NT2/D1 (cell line): ENCODE data around the gene NDUFA11.

Experiments used
- DNase-seq: peaks from one replicate; pipeline ENCODE4 v3.0.0-alpha.2; 2011; ENCODE audit warnings: low read depth, low spot score
- H3K27me3 ChIP-seq: 2 replicates; pipeline ENCODE4 v1.6.0; 2011; ENCODE audit warnings: mild to moderate bottlenecking; ENCODE audit not compliant: insufficient read length, insufficient read depth
- H3K36me3 ChIP-seq: 2 replicates; pipeline ENCODE4 v1.6.1; 2011; ENCODE audit warnings: mild to moderate bottlenecking, low read length, mixed read lengths; ENCODE audit not compliant: insufficient read depth, insufficient read length
- H3K4me1 ChIP-seq: 2 replicates; pipeline ENCODE4 v1.5.1; 2011; ENCODE audit not compliant: insufficient read depth, insufficient read length
- H3K4me3 ChIP-seq: 2 replicates; pipeline ENCODE4 v1.5.1; 2011; ENCODE audit warnings: low read depth; ENCODE audit not compliant: insufficient read length
- H3K9ac ChIP-seq: 2 replicates; pipeline ENCODE4 v1.6.0; 2011; ENCODE audit warnings: low read depth; ENCODE audit not compliant: insufficient read length
- H3K9me3 ChIP-seq: 2 replicates; pipeline ENCODE4 v1.5.1; 2011; ENCODE audit warnings: mild to moderate bottlenecking, low read length; ENCODE audit not compliant: insufficient read depth
- SUZ12 ChIP-seq: IDR thresholded peaks from 2 replicates; pipeline ENCODE4 v1.6.1; 2011; ENCODE audit not compliant: insufficient read length, insufficient read depth; ENCODE audit errors: extremely low read depth
- YY1 ChIP-seq: IDR thresholded peaks from 2 replicates; pipeline ENCODE4 v1.6.1; 2011; ENCODE audit not compliant: insufficient read length, insufficient read depth
- ZNF274 ChIP-seq: IDR thresholded peaks from 2 replicates; pipeline ENCODE4 v1.6.1; 2011; ENCODE audit warnings: mild to moderate bottlenecking, low read depth, low read length

NDUFA11 gene

DNA sequence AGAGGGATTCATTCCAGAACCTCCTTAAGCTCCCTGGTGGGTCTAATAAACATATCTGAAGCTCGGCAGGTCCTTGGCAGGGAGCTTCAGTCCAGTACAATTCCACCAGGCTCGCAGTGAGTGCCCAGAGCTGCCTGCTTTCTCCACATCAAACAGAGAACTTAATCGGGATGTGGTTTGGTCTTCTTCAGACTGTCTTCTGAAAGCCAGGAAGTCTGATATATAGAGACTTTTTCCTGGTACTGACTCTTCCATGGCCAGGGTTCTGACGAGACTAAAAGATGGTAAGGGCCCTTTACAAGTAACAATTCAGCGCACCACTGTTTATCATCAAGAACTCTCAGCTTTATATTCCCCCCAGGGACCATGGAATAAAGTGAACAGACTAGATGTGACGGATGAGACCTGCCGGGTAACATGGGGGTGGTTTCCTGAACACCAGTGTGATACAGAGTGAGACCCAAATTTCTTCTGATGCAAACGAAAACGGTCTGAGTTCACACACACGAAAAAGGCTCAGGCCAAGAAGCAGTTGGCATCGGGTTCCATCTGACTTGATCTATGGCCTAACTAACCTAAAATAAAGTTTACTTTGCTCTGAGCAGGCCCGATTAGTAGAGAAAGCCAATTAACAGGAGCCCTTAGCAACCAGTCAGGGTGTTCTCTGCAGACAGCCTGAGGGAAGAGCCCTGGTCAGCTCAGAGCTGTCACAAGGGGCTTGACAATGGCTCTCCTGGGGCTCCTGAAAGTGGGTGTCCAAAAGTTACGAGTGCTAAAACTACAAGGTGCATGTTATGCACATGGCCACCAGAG is 45.4 kb upstream of the NDUFA11 start:
- no peak overlapping the region for H3K4me3 ChIP-seq
- peaks cover 51% of the 10 kb centered on the region for H3K36me3 ChIP-seq

DNA sequence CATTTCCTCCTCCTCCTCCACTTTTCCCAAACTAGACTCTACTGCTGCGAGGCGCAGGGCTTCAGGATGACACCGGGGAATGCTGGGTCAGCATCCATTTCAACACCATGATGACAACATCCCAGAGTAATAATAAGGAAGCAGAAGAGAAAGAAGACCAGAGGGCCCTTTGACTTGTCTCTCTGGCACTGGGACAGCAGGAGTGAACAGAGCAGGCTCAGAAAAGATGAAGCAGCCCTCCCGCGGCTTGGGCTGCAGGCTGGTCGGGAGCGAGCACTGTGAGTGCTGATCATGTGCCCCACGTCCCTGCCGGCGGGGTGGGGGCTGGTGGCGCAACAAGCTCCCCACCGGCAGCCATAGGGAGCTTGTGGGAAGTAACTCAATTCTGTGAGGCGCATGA is 43.8 kb upstream of the NDUFA11 start:
- no peak for DNase-seq
- Histone ChIP-seq H3K4me3 (no peak overlapping the region), H3K9me3 (no peaks in the 10 kb centered on the region), H3K27me3 (no peaks in the 10 kb centered on the region), H3K4me1 (peaks cover 18% of the 10 kb centered on the region), H3K9ac (no peak overlapping the region), H3K36me3 (peaks cover 58% of the 10 kb centered on the region)
- TF ChIP-seq YY1, result no peak
- TF ChIP-seq SUZ12, result no peak
- TF ChIP-seq ZNF274, result no peak

More for the DNA sequence above, 45.4 kb upstream of the NDUFA11 start:
- no peaks in the 10 kb centered on the region for H3K27me3 ChIP-seq
- DNase-seq, result no peak
- H3K9me3 ChIP-seq, result no peaks in the 10 kb centered on the region
- no peak overlapping the region for H3K9ac ChIP-seq
- TF ChIP-seq ZNF274 (no peak), YY1 (no peak), SUZ12 (no peak)
- H3K4me1 ChIP-seq, result peaks cover 15% of the 10 kb centered on the region

GRCh38 chr19:5943623-5944022 is 40.0 kb upstream of the NDUFA11 start:
- H3K36me3 ChIP-seq, result peaks cover 64% of the 10 kb centered on the region
- H3K9ac ChIP-seq, result no peak overlapping the region
- H3K4me1 ChIP-seq, result peaks cover 10% of the 10 kb centered on the region
- TF ChIP-seq SUZ12, result no peak
- no peak for TF ChIP-seq YY1
- no peak for TF ChIP-seq ZNF274
- no peak for DNase-seq
- H3K27me3 ChIP-seq, result no peaks in the 10 kb centered on the region
- H3K9me3 ChIP-seq, result no peaks in the 10 kb centered on the region
- no peak overlapping the region for H3K4me3 ChIP-seq

GRCh38 chr19:5943045-5943444 is 39.5 kb upstream of the NDUFA11 start:
- TF ChIP-seq YY1, result no peak
- no peak for TF ChIP-seq ZNF274
- TF ChIP-seq SUZ12, result no peak
- no peak for DNase-seq
- Histone ChIP-seq H3K4me1 (peaks cover 10% of the 10 kb centered on the region), H3K27me3 (no peaks in the 10 kb centered on the region), H3K9ac (no peak overlapping the region), H3K9me3 (no peaks in the 10 kb centered on the region), H3K36me3 (peaks cover 62% of the 10 kb centered on the region), H3K4me3 (no peak overlapping the region)

DNA sequence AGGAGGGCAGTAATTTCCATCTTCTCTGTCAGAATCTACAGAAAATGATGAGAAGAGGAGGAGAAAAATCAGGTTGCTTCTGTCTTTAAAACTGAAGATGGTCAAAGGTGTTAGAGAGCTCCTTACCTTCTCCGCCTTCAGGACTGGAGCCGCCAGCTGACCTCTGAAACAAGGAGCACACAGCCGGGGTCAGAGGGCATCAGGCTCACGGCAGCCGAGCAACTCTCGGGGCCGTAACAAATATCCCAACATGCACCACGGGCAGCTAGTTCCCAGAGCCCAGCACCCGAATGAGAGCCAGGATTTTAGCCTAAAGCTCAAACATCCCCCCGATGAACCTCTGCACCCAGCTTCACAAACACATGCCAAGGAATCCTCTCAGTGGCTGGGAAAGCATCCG is 38.1 kb upstream of the NDUFA11 start:
- no peak overlapping the region for H3K9ac ChIP-seq
- no peak overlapping the region for H3K4me3 ChIP-seq
- peaks cover 72% of the 10 kb centered on the region for H3K36me3 ChIP-seq
- no peaks in the 10 kb centered on the region for H3K27me3 ChIP-seq
- H3K9me3 ChIP-seq, result no peaks in the 10 kb centered on the region
- DNase-seq, result no peak
- peaks cover 10% of the 10 kb centered on the region for H3K4me1 ChIP-seq
- no peak for TF ChIP-seq ZNF274

GRCh38 chr19:5940260-5941208 is 36.9 kb upstream of the NDUFA11 start:
- DNase-seq, result no peak
- H3K9me3 ChIP-seq, result no peaks in the 10 kb centered on the region
- H3K27me3 ChIP-seq, result no peaks in the 10 kb centered on the region
- H3K9ac ChIP-seq, result no peak overlapping the region
- no peak overlapping the region for H3K4me3 ChIP-seq
- TF ChIP-seq SUZ12, result no peak
- no peak for TF ChIP-seq YY1
- TF ChIP-seq ZNF274, result no peak
- H3K4me1 ChIP-seq, result peaks cover 17% of the 10 kb centered on the region
- peaks cover 76% of the 10 kb centered on the region for H3K36me3 ChIP-seq

DNA sequence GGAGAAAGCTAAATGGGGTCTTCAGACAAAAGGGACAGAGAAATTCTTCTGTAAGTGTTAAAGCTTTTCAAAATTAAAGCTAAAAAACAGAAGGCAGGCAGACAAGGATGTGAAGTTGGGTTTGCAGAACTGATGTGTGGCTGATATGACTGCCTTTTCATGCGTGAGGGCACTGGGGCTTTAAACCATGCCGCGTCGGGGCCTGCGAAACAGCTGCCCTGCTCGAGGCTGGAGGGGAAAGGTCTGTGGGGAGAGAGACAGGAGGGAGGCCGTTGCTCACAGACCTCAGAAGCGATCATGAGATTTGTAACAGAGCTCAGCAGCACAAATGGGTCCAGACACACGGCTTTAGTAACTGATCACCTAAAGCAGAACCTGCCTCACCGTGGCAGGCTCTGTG is 34.0 kb upstream of the NDUFA11 start:
- H3K9ac ChIP-seq, result no peak overlapping the region
- H3K36me3 ChIP-seq, result peaks cover 87% of the 10 kb centered on the region
- no peaks in the 10 kb centered on the region for H3K9me3 ChIP-seq
- no peak for DNase-seq
- H3K4me1 ChIP-seq, result peaks cover 10% of the 10 kb centered on the region
- no peaks in the 10 kb centered on the region for H3K27me3 ChIP-seq
- no peak overlapping the region for H3K4me3 ChIP-seq
- no peak for TF ChIP-seq YY1
- no peak for TF ChIP-seq SUZ12
- TF ChIP-seq ZNF274, result no peak
